Liver (tissue), 3 donors: ENCODE data around the gene CFAP99.

Experiments used
- CTCF ChIP-seq: fragments of 150-350 bp; IDR thresholded peaks from 2 replicates; pipeline ENCODE4 v1.5.1; 2017; ENCODE audit warnings: improper control_type of control experiment, low read depth, low read length; ENCODE audit not compliant: missing input control
- JUND ChIP-seq, 2 donors: IDR thresholded peaks; 2 replicates each; pipeline ENCODE4 v1.6.1; 2016; ENCODE audit warnings: antibody characterized with exemption in 2 of 2
- MAX ChIP-seq: IDR thresholded peaks from 2 replicates; pipeline ENCODE4 v1.6.1; 2016; ENCODE audit warnings: antibody characterized with exemption
- RAD21 ChIP-seq, 2 donors: IDR thresholded peaks; 2 replicates each; pipeline ENCODE4 v1.6.1; 2016; ENCODE audit warnings: antibody characterized with exemption in 2 of 2, mild to moderate bottlenecking in 2 of 2
- REST ChIP-seq: IDR thresholded peaks from 2 replicates; pipeline ENCODE4 v1.6.1; 2016; ENCODE audit warnings: antibody characterized with exemption, mild to moderate bottlenecking
- TF ChIP-seq, protein P1 (sequence below): IDR thresholded peaks from 2 replicates; pipeline ENCODE4 v1.6.1; 2016; ENCODE audit warnings: antibody characterized with exemption
- TF ChIP-seq, protein P2 (sequence below): IDR thresholded peaks from 2 replicates; pipeline ENCODE4 v1.6.1; 2016; ENCODE audit warnings: antibody characterized with exemption
- donor health status: healthy.
- donor health status: healthy.

DNA sequence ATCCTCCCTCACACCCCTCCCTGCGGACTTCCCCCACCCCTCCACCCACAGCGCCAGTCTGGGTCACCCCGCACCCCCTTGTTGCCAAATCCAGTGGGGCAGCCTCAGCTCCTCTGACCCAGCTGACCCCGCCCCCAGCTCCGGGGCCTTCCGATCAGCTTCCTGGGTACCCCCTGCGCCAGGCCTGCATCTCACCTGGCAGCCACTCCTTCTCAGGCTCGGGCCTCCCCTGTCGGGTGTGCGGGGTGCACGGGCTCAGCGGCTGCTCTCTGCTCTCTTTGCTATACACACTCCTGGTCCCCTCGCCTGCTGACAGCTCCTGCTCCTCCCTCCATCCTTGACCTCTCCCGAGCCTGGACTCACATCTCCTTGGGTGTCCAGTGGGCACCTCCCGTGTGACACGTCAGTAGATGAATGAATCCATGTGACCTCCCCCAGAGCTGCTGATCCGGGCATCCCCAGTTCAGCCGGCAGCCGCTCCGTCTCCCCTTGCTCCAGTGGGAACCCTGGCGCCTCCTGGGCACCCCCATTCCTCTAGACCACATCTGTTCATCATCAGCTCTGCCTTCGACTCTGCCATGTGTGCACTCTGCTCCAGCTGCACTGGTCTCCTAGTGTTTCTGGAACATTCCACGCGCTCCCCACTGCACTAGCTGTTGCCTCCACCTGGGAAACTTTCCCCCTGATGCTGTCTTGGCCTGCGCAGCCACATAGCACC is 9.9 kb downstream of the CFAP99 start:
- TF ChIP-seq CTCF (no peak), REST (no peak), JUND (IDR thresholded peaks at IDR 0.05) (no peak), MAX (no peak), RAD21 (IDR thresholded peaks at IDR 0.05) (no peak)
- TF ChIP-seq, protein P1, sequence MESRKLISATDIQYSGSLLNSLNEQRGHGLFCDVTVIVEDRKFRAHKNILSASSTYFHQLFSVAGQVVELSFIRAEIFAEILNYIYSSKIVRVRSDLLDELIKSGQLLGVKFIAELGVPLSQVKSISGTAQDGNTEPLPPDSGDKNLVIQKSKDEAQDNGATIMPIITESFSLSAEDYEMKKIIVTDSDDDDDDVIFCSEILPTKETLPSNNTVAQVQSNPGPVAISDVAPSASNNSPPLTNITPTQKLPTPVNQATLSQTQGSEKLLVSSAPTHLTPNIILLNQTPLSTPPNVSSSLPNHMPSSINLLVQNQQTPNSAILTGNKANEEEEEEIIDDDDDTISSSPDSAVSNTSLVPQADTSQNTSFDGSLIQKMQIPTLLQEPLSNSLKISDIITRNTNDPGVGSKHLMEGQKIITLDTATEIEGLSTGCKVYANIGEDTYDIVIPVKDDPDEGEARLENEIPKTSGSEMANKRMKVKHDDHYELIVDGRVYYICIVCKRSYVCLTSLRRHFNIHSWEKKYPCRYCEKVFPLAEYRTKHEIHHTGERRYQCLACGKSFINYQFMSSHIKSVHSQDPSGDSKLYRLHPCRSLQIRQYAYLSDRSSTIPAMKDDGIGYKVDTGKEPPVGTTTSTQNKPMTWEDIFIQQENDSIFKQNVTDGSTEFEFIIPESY = no peak
- TF ChIP-seq, protein P2, sequence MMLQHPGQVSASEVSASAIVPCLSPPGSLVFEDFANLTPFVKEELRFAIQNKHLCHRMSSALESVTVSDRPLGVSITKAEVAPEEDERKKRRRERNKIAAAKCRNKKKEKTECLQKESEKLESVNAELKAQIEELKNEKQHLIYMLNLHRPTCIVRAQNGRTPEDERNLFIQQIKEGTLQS = no peak
